Right atrium auricular region (tissue), 2 donors: ENCODE results near the gene WWP2. TPM values are rescaled to one million over a fixed set of nuclear protein-coding genes. Genes with fewer than 3 reads are reported as not detected.

Experiments
- DNase-seq: peaks from one replicate; pipeline ENCODE4 v3.0.0-alpha.2; 2019; ENCODE audit warnings: low spot score
- H3K27ac ChIP-seq, 2 donors: fragments of 200-600 bp; sonication (generic); 1 replicate in 1 of 2; 2 replicates in 1 of 2; pipeline ENCODE4 v1.5.1; 2016 to 2019
- H3K27me3 ChIP-seq, 2 donors: fragments of 200-600 bp; sonication (generic); one replicate each; pipeline versions ENCODE4 v1.5.1 to v1.6.0; 2017 to 2019
- H3K36me3 ChIP-seq: fragments of 200-600 bp; sonication (generic); one replicate; pipeline ENCODE4 v1.5.1; 2016
- H3K4me1 ChIP-seq, 2 donors: fragments of 200-600 bp; sonication (generic); one replicate each; pipeline versions ENCODE4 v1.5.1 to v1.6.0; 2017 to 2019
- H3K4me3 ChIP-seq, 2 donors: fragments of 200-600 bp; sonication (generic); 1 replicate in 1 of 2; 2 replicates in 1 of 2; pipeline ENCODE4 v1.5.1; 2017 to 2019; ENCODE audit warnings: mild to moderate bottlenecking in 1 of 2, moderate library complexity in 1 of 2
- H3K9me3 ChIP-seq, 2 donors: fragments of 200-600 bp; sonication (generic); one replicate each; pipeline ENCODE4 v1.5.1; 2019
- CTCF ChIP-seq, 2 donors: fragments of 200-600 bp; sonication (generic); IDR thresholded peaks; one replicate each; pipeline ENCODE4 v1.5.1; 2019; ENCODE audit warnings: antibody characterized with exemption in 2 of 2
- total RNA-seq, 2 donors: library from RNA; depleted of rRNA; stranded (reverse); fragments of >200 nt; gene quantifications; one replicate each; pipeline ENCODE4 v1.1.0, GENCODE V29; 2016

The WWP2 gene
- total RNA-seq, 2 donors from 2014 or later: 16.1 to 21.2 TPM

- no peaks in the 10 kb centered on the region for H3K27me3 ChIP-seq
- no peak for TF ChIP-seq CTCF (IDR thresholded peaks at IDR 0.05)
- DNase-seq: no peak
- H3K4me3 ChIP-seq: no peak overlapping the region
- H3K9me3 ChIP-seq: no peaks in the 10 kb centered on the region
- peaks cover 60% of the 10 kb centered on the region for H3K36me3 ChIP-seq
- H3K27ac ChIP-seq: no peak overlapping the region
- no peaks in the 10 kb centered on the region for H3K4me1 ChIP-seq
These were observed 177.1 kb downstream of the WWP2 start for GRCh38 chr16:69938981-69939820.

- no peak overlapping the region for H3K4me3 ChIP-seq
- DNase-seq: no peak
- H3K36me3 ChIP-seq: peaks cover 52% of the 10 kb centered on the region
- H3K27me3 ChIP-seq: no peaks in the 10 kb centered on the region
- TF ChIP-seq CTCF (IDR thresholded peaks at IDR 0.05): no peak
- no peaks in the 10 kb centered on the region for H3K9me3 ChIP-seq
- no peaks in the 10 kb centered on the region for H3K4me1 ChIP-seq
- H3K27ac ChIP-seq: no peak overlapping the region
These were observed 177.9 kb downstream of the WWP2 start for GRCh38 chr16:69939821-69940585.

GRCh38 chr16:69940676-69941075 is 178.5 kb downstream of the WWP2 start:
- peaks cover 46% of the 10 kb centered on the region for H3K36me3 ChIP-seq
- DNase-seq: no peak
- no peaks in the 10 kb centered on the region for H3K4me1 ChIP-seq

GRCh38 chr16:69941251-69942098 is 179.3 kb downstream of the WWP2 start:
- no peak for TF ChIP-seq CTCF (IDR thresholded peaks at IDR 0.05)
- H3K9me3 ChIP-seq: no peaks in the 10 kb centered on the region
- H3K27me3 ChIP-seq: no peaks in the 10 kb centered on the region

More at GRCh38 chr16:69940676-69941075, 178.5 kb downstream of the WWP2 start:
- no peaks in the 10 kb centered on the region for H3K9me3 ChIP-seq
- no peak overlapping the region for H3K27ac ChIP-seq
- no peaks in the 10 kb centered on the region for H3K27me3 ChIP-seq
- TF ChIP-seq CTCF (IDR thresholded peaks at IDR 0.05): no peak
- no peak overlapping the region for H3K4me3 ChIP-seq

GRCh38 chr16:69942099-69942491 is 180.0 kb downstream of the WWP2 start:
- DNase-seq: no peak
- TF ChIP-seq CTCF (IDR thresholded peaks at IDR 0.05): no peak
- no peak overlapping the region for H3K4me3 ChIP-seq
- H3K4me1 ChIP-seq: no peaks in the 10 kb centered on the region
- no peaks in the 10 kb centered on the region for H3K27me3 ChIP-seq
- peaks cover 31% of the 10 kb centered on the region for H3K36me3 ChIP-seq
- no peak overlapping the region for H3K27ac ChIP-seq
- no peaks in the 10 kb centered on the region for H3K9me3 ChIP-seq

More at GRCh38 chr16:69941251-69942098, 179.3 kb downstream of the WWP2 start:
- Histone ChIP-seq H3K36me3 (peaks cover 38% of the 10 kb centered on the region), H3K27ac (no peak overlapping the region), H3K4me3 (no peak overlapping the region), H3K4me1 (no peaks in the 10 kb centered on the region)
- DNase-seq: no peak
